GM12878 (cell line): ENCODE measurements around the gene PLD3. TPM values are rescaled to one million over a fixed set of nuclear protein-coding genes. Genes with fewer than 3 reads are reported as not detected.
A peak's percentile ranks its signal among the peaks of the same experiment; 100 is the strongest.

Source experiments
- ASH2L ChIP-seq: fragments of 300-600, 200-600 bp; sonication (generic); IDR thresholded peaks from 2 replicates; pipeline ENCODE4 v1.6.1; 2017; ENCODE audit warnings: low read depth, mild to moderate bottlenecking, borderline replicate concordance
- BACH1 ChIP-seq: fragments of 450-650 bp; IDR thresholded peaks from 2 replicates; pipeline ENCODE4 v1.6.1; 2017; ENCODE audit warnings: mild to moderate bottlenecking, borderline replicate concordance
- BHLHE40 ChIP-seq, 2 experiments: fragments of 450-650 bp in 1 of 2; IDR thresholded peaks; 2 replicates each; pipeline ENCODE4 v1.6.1; 2011 to 2017; ENCODE audit warnings: low read depth in 2 of 2, borderline replicate concordance in 1 of 2, improper control_type of control experiment in 1 of 2, low read length in 1 of 2, mild to moderate bottlenecking in 1 of 2
- CBX5 ChIP-seq: sonication (generic); IDR thresholded peaks from 2 replicates; pipeline ENCODE4 v1.6.1; 2016; ENCODE audit warnings: low read depth, moderate library complexity, mild to moderate bottlenecking, inconsistent platforms
- CREB1 ChIP-seq: IDR thresholded peaks from 2 replicates; pipeline ENCODE4 v1.6.1; 2012; ENCODE audit warnings: low read depth, mild to moderate bottlenecking, inconsistent platforms
- EGR1 ChIP-seq, 2 experiments: IDR thresholded peaks; 1 replicate in 1 of 2; 2 replicates in 1 of 2; pipeline ENCODE4 v1.6.1; 2011 to 2012; ENCODE audit warnings: low read depth in 2 of 2, low read length in 2 of 2, borderline replicate concordance in 1 of 2, mild to moderate bottlenecking in 1 of 2, moderate library complexity in 1 of 2
- ETV6 ChIP-seq, 2 experiments: fragments of 450-650 bp in 1 of 2; IDR thresholded peaks in 1 of 2; conservative IDR thresholded peaks in 1 of 2; 2 replicates each; pipeline ENCODE4 v1.6.1; 2014; ENCODE audit warnings: antibody characterized with exemption in 1 of 2, borderline replicate concordance in 1 of 2, low read depth in 1 of 2, mild to moderate bottlenecking in 1 of 2, moderate library complexity in 1 of 2
- HDAC2 ChIP-seq: fragments of 200-600 bp; sonication (generic); IDR thresholded peaks from 2 replicates; pipeline ENCODE4 v1.6.1; 2017
- IKZF1 ChIP-seq: fragments of 450-650 bp; conservative IDR thresholded peaks from 2 replicates; pipeline ENCODE4 v1.6.1; 2017; ENCODE audit warnings: antibody characterized with exemption, mild to moderate bottlenecking
- JUND ChIP-seq: IDR thresholded peaks from 2 replicates; pipeline ENCODE4 v1.6.1; 2012; ENCODE audit warnings: low read depth, mild to moderate bottlenecking, low read length, improper control_type of control experiment, moderate library complexity
- MEF2B ChIP-seq: fragments of 450-650 bp; IDR thresholded peaks from 2 replicates; pipeline ENCODE4 v1.6.1; 2018; ENCODE audit warnings: mild to moderate bottlenecking, moderate library complexity; ENCODE audit not compliant: partially characterized antibody, poor library complexity, severe bottlenecking
- MYC ChIP-seq: IDR thresholded peaks from 2 replicates; pipeline ENCODE4 v1.6.1; 2011; ENCODE audit warnings: mild to moderate bottlenecking, low read length, moderate library complexity, inconsistent platforms; ENCODE audit not compliant: insufficient read depth, insufficient replicate concordance, insufficient read length, severe bottlenecking
- PML ChIP-seq: IDR thresholded peaks from 2 replicates; pipeline ENCODE4 v1.6.1; 2012; ENCODE audit warnings: low read length, inconsistent platforms
- SIX5 ChIP-seq: IDR thresholded peaks from 2 replicates; pipeline ENCODE4 v1.6.1; 2011; ENCODE audit warnings: mild to moderate bottlenecking, low read depth, low read length, moderate library complexity; ENCODE audit not compliant: severe bottlenecking
- SMC3 ChIP-seq: IDR thresholded peaks from 2 replicates; pipeline ENCODE4 v1.6.1; 2011; ENCODE audit warnings: low read length, improper control_type of control experiment, borderline replicate concordance
- STAT1 ChIP-seq: fragments of 450-650 bp; conservative IDR thresholded peaks from 2 replicates; pipeline ENCODE4 v1.6.1; 2014; ENCODE audit warnings: antibody characterized with exemption, mild to moderate bottlenecking
- TCF12 ChIP-seq: IDR thresholded peaks from 2 replicates; pipeline ENCODE4 v1.6.1; 2011; ENCODE audit warnings: low read depth, mild to moderate bottlenecking, low read length
- TCF3 ChIP-seq: IDR thresholded peaks from 2 replicates; pipeline ENCODE4 v1.6.1; 2012; ENCODE audit warnings: low read depth, mild to moderate bottlenecking, low read length, borderline replicate concordance; ENCODE audit not compliant: insufficient read depth
- ZNF24 ChIP-seq: fragments of 450-650 bp; IDR thresholded peaks from 2 replicates; pipeline ENCODE4 v1.6.1; 2017; ENCODE audit warnings: antibody characterized with exemption, mild to moderate bottlenecking
- ZNF622 ChIP-seq: fragments of 450-650 bp; IDR thresholded peaks from 2 replicates; pipeline ENCODE4 v1.6.1; 2017; ENCODE audit warnings: mild to moderate bottlenecking, inconsistent platforms
- polyA plus RNA-seq, 11 experiments: library from polyadenylated mRNA; depleted of rRNA in 4 of 11; unstranded in 6 of 11; stranded (reverse) in 5 of 11; fragments of >200 nt; fragmentation: Nextera tagmentation in 4 of 11; fragmentation: Illumina TruSeq in 1 of 11; extraction: Ambion mirVana in 4 of 11; extraction: Trizol in 1 of 11; gene quantifications; 1 replicate in 1 of 11; 2 replicates in 10 of 11; pipeline versions ENCODE4 v1.2.1 to v1.2.3, GENCODE V29; 2011 to 2016; ENCODE audit warnings: inconsistent platforms in 2 of 11, missing spikeins in 2 of 11, low read depth in 1 of 11
- total RNA-seq, 4 experiments: library from RNA; depleted of rRNA in 3 of 4; stranded (reverse); fragments of >200 nt in 3 of 4; fragmentation: Illumina TruSeq in 1 of 4; extraction: Trizol in 1 of 4; gene quantifications; 2 replicates each; pipeline versions ENCODE4 v1.2.1 to v1.2.3, GENCODE V29; 2013 to 2021
- TF ChIP-seq, protein P1 (sequence below): fragments of 150-350 bp; IDR thresholded peaks from 2 replicates; pipeline ENCODE4 v1.6.1; 2014; ENCODE audit warnings: mild to moderate bottlenecking, low read depth, low read length

The PLD3 gene
- total and polyA plus RNA-seq, 10 of the 15 experiments (the other 5 are each of a cell fraction or from before 2014, with no cell fraction given): 1.3 to 134 (median 72.7) TPM

DNA sequence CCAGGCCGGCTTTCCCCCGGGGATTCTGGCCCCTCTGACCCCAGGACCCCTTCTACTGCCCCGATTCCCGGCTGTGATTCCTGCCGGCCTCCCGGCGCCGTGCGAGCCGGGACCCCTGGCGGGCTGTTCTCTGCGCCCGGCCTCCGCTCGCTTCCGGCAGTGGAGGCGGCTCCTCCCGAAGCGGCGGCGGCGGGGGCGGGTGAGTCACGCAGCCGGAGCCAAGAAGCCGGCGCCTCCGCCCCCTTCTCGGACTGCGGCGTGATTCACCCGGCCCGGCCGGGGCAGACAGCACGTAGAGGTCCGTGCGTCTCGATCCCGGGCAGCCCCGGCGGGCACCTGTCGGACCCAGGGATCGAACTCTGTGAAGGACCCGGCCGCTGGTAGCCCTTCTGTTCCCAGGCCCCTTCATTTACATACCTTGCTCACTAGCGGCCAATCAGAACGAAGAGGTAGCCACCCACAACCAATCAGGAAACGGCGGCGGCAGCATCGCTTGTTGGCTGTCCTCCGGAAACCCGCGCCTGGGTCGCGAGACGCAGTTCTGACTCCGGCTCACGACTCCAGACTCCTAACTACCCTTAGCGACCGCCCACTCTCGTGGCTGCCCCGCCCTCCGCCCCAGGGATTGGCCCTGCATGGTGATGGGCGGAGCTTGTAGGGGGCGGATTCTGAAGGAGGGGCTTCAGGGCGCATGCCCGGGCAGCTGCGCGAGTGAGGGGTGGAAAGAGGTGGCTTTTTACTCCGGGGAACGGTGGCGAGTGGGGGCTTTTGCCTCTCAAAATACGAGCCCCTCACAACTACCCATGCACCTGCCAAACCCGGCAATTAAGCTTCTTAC lies 77.2 kb downstream of the PLD3 start, which contains the start of gene SERTAD1 (continued):
- TF ChIP-seq, protein P1, sequence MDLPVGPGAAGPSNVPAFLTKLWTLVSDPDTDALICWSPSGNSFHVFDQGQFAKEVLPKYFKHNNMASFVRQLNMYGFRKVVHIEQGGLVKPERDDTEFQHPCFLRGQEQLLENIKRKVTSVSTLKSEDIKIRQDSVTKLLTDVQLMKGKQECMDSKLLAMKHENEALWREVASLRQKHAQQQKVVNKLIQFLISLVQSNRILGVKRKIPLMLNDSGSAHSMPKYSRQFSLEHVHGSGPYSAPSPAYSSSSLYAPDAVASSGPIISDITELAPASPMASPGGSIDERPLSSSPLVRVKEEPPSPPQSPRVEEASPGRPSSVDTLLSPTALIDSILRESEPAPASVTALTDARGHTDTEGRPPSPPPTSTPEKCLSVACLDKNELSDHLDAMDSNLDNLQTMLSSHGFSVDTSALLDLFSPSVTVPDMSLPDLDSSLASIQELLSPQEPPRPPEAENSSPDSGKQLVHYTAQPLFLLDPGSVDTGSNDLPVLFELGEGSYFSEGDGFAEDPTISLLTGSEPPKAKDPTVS: no peak
- peak; percentile 65 for TF ChIP-seq CREB1
- peak; percentile 10; the same call in 1 of the 2 replicates for TF ChIP-seq TCF12
- TF ChIP-seq ASH2L: 0 out of 2 replicates have a peak, but pooled peaks have one; percentile 54
- 0 out of 2 replicates have a peak, but pooled peaks have one; percentile 49 for TF ChIP-seq STAT1
- TF ChIP-seq CBX5: peak; percentile 68; the same call in 1 of the 2 replicates
- TF ChIP-seq BHLHE40 (IDR thresholded peaks at IDR 0.05; ENCODE audit: borderline replicate concordance in 1 of 2, low read depth in 2 of 2, low read length in 1 of 2): peak; percentile 60 to 79; a peak in 2 of 4 replicates
- TF ChIP-seq EGR1 (IDR thresholded peaks at IDR 0.05; ENCODE audit: borderline replicate concordance in 1 of 2, low read depth in 2 of 2, low read length in 2 of 2): peak in 1 of 2 experiments; percentile 93; a peak in 2 of 3 replicates
- peak; percentile 94 for TF ChIP-seq PML
- TF ChIP-seq JUND: 0 out of 2 replicates have a peak, but pooled peaks have one; percentile 16
- TF ChIP-seq MYC: peak; percentile 60
- peak; percentile 88 for TF ChIP-seq MEF2B
- peak; percentile 99 for TF ChIP-seq BACH1
- TF ChIP-seq ZNF24: no peak
- no peak for TF ChIP-seq ZNF622
- TF ChIP-seq SMC3: peak; percentile 8; the same call in 1 of the 2 replicates
- no peak for TF ChIP-seq SIX5
- TF ChIP-seq IKZF1: peak; percentile 76
- TF ChIP-seq HDAC2: no peak
- peak; percentile 65; the same call in 1 of the 2 replicates for TF ChIP-seq TCF3
- TF ChIP-seq ETV6 (conservative IDR thresholded peaks at IDR 0.05 in 1 of 2, IDR thresholded peaks at IDR 0.05 in 1 of 2; ENCODE audit: borderline replicate concordance in 1 of 2, low read depth in 1 of 2): no peak
- TF ChIP-seq, all 136 proteins: peak for 55
